Measurements from ENCODE around the gene EIF2S1. TPM values are rescaled to one million over a fixed set of nuclear protein-coding genes. Genes with fewer than 3 reads are reported as not detected.

The EIF2S1 gene
- total and polyA plus RNA-seq, 12 donors: 15.7 to 260 (median 74.0) TPM

DNA sequence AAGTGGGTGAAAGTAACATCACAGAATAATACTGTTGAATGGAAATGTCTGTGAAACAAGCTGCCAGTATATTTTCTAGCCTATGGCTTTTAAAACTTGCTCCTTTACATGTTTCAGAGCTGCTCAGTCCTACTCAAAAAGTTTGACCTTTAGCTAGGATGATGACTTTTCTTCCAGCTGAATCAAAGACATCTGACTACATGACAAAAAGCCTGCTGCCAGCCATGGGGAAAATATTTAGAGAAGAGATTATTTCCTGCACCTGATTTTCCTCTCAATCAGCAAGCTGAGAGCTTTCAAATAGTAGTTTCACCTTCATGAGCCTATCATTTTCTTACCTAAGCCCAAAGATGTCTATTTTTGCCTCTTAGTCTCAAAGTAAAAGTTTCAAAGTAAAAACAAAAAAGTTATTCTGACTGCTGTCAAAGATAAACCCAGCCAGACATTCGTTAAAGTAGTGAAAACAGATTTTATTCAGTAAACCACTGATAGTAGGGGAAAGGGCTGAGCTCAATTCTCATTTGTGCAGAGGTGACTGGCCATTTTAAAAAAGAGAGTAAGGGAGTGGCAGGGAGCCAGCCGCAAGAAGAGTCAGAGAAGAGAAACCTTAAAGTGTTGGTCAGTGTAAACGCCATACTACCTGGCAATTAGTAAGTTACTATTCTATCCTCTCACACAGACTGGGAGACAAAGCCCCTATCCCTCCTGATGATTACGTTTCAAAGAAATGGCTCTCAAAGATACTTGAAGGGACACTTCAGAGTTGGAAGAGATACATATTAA is 2.8 kb upstream of the EIF2S1 start:
- Histone ChIP-seq H3K4me1 (replicated peaks in 1 of 2) (peaks cover 36 to 53% of the 10 kb centered on the region in 2 donors), H3K36me3 (replicated peaks in 1 of 2) (peaks cover 0 to 4% of the 10 kb centered on the region in 2 donors), H3K27ac (peak overlapping the region in 4 of 5 donors; percentile 27 to 96 (median 84)), H3K4me3 (peak overlapping the region in 1 of 4 donors; percentile 68), H3K9me3 (replicated peaks in 1 of 3) (no peaks in the 10 kb centered on the region), H3K27me3 (no peaks in the 10 kb centered on the region)
- TF ChIP-seq POLR2A (IDR thresholded peaks at IDR 0.05): no peak
- TF ChIP-seq, protein P1, sequence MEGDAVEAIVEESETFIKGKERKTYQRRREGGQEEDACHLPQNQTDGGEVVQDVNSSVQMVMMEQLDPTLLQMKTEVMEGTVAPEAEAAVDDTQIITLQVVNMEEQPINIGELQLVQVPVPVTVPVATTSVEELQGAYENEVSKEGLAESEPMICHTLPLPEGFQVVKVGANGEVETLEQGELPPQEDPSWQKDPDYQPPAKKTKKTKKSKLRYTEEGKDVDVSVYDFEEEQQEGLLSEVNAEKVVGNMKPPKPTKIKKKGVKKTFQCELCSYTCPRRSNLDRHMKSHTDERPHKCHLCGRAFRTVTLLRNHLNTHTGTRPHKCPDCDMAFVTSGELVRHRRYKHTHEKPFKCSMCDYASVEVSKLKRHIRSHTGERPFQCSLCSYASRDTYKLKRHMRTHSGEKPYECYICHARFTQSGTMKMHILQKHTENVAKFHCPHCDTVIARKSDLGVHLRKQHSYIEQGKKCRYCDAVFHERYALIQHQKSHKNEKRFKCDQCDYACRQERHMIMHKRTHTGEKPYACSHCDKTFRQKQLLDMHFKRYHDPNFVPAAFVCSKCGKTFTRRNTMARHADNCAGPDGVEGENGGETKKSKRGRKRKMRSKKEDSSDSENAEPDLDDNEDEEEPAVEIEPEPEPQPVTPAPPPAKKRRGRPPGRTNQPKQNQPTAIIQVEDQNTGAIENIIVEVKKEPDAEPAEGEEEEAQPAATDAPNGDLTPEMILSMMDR (IDR thresholded peaks at IDR 0.05): no peak
- 30 to 45% (median 35%) methylated on average over 4 of the region's 4 CpGs for WGBS, 4 donors
- DNase-seq: peak in 2 of 7 donors; percentile 36 to 46
- intact Hi-C loops (cut with DNase I): no loop called here

DNA sequence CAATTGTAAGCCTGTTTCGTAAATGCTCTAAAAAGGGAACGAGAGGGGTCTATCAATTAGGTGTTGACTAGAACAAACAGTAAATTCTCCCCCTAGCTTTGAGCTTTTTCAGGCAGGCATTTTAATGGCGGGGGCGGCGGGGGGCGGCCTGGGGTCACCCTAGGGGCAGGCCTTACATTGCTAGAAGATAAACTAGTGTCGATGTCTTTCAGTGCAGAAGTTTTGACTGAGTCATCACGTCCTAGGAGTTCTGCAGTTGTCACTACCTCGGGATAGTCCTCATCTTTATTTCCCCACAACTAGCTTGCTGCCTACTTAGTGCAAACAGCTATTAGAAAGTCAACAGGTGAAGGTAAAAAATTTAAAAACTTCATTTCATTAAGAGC is 2.2 kb upstream of the EIF2S1 start:
- 25 to 41% (median 30%) methylated on average over 6 to 9 of the region's 9 CpGs for WGBS, 4 donors
- Histone ChIP-seq H3K9me3 (replicated peaks in 1 of 3) (no peaks in the 10 kb centered on the region), H3K27ac (peak overlapping the region in 4 of 5 donors; percentile 27 to 96 (median 84)), H3K4me1 (replicated peaks in 1 of 2) (peaks cover 36 to 59% of the 10 kb centered on the region in 2 donors), H3K36me3 (replicated peaks in 1 of 2) (no peaks in the 10 kb centered on the region), H3K4me3 (peak overlapping the region in 1 of 4 donors; percentile 68), H3K27me3 (no peaks in the 10 kb centered on the region)
- intact Hi-C loops (cut with DNase I): no loop called here
- no peak for DNase-seq
- TF ChIP-seq, protein P1 (IDR thresholded peaks at IDR 0.05): no peak
- no peak for TF ChIP-seq POLR2A (IDR thresholded peaks at IDR 0.05)

DNA sequence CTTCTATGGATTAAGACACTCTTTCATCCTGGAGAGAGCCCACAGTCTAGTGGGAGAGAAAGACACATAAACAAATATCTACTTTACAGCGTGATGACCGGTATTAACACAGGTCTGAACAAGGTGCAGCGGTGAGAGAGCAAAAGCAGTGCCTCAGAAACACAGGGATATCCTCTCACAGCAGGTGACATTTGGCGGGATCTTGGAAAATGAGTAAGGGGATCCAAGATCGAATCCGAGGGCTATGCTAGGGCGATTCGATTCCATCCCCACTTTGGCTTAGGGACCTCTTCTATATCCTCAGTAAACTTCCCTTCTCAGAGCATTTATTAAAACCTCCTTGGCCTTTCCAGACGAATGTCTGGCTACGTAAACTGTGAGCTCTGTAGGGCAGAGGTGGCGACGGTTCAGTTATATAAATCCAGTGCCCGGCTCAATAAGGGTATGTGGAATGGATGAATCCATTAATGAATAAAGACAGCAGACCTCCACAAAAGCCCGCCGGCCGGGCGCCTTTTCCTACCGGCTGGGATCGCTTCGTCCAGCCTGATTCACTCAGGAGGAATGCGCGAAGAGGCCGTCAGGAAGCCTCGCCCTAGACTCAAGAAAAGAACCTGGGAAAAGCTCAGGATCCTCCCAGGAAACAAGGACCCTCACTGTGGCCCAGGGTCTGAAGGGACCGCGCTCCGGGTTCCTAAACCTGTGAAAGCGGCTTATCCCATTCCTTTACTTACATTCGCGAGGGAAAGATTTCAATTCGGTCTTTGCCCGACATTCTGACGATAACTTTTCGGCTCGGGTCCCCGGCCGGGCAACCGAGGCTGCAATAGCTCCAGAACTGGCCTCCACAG is 979 bp upstream of the EIF2S1 start:
- peak in 1 of 2 donors; percentile 94 for TF ChIP-seq POLR2A (IDR thresholded peaks at IDR 0.05)
- TF ChIP-seq, protein P1 (IDR thresholded peaks at IDR 0.05): peak in 1 of 6 experiments; percentile 4
- 1 to 2% (median 2%) methylated on average over 26 to 38 of the region's 38 CpGs for WGBS, 4 donors
- Histone ChIP-seq H3K4me3 (peak overlapping the region in 3 of 4 donors; percentile 68 to 71 (median 68)), H3K27me3 (no peaks in the 10 kb centered on the region), H3K9me3 (replicated peaks in 1 of 3) (no peaks in the 10 kb centered on the region), H3K36me3 (replicated peaks in 1 of 2) (no peaks in the 10 kb centered on the region), H3K4me1 (replicated peaks in 1 of 2) (peaks cover 36 to 69% of the 10 kb centered on the region in 2 donors), H3K27ac (peak overlapping the region; percentile 69 to 96 (median 90))
- DNase-seq: peak in 6 of 7 donors; percentile 26 to 71 (median 37)
- intact Hi-C loops (cut with DNase I): no loop called here
